ENCODE measurements around the gene NEB.
"Not testable (repeated sequence)": the region's sequence is repeated elsewhere in the genome, so short reads cannot be mapped to it uniquely, and the experiment has no call there.

NEB gene

DNA sequence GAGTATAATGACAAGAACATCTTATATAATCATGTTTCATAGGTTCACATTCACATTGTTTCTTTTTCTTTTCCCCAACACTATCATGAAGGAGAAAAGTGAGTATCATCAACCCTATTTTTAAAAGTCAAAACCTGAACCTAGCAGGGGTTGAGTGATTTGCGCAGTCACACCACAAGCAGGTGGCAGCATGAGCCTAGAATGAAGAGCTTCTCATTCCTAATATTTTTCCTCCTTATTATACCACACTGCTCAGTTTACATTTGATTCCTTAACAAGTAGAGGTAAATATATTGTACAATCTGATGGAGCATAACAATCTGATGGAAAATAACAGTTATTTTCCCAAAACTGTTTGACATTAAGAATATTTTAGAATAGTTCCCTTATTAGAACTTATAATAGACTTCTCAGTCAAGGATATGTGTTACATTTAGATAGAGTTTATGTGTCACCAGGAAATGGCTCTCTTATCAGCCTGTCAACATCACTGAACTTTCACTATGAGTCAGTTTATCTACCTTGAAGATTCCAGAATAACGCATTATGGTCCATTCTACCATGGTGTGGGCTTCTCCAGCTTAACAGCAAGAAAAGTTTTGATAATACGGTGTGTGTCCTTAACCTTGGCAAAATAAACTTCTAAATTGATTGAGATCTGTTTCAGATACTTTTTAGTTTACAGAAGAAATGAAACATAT, 119.5 kb downstream of the NEB start:
- in situ Hi-C loops (cut with HindIII; ENCODE audit: low sequenced_read_pairs): no loop called here

GRCh38 chr2:151614159-151614558, 120.1 kb downstream of the NEB start:
- in situ Hi-C loops (cut with HindIII; ENCODE audit: low sequenced_read_pairs): no loop called here

- in situ Hi-C loops (cut with HindIII; ENCODE audit: low sequenced_read_pairs): no loop called here
Measured at GRCh38 chr2:151611351-151611750, 122.9 kb downstream of the NEB start.

DNA sequence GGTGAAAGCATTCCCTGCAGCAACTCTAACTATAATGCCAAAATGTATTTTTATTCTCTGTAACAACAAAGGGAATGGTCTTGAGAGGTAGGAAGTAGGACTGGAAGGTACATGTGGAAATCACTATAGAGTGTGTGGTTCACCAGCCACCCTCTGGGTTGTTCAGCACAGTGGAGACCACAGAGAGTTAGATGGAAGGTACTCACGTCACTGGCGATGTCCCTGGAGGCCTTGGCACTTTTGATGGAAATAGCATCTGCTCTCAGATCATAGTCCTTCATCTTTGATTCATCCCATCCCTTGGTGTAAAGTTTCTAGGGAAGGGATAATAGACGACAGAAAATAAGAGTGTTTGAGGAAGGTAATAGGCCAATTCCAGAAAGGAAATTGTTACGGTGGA, 124.0 kb downstream of the NEB start:
- in situ Hi-C loops (cut with HindIII; ENCODE audit: low sequenced_read_pairs): no loop called here

DNA sequence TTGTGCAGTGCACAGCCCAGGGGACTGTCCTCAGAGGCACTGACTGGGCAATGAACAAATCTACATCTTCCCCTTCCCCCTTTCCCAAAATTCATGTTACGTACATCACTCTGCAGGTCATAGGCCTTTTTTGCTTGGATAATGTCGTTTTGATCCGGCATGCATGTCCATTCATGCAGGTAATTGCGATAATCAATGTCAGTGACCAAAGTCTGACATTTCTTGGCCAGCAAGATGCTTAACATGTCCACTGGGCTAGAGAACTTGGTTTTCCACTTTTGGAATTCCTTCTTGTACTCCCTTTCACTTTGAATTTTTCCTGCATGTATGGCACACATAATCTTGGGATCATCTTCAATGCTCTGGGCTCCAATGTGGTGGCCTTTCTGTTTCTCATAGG, 124.6 kb downstream of the NEB start:
- in situ Hi-C loops (cut with HindIII; ENCODE audit: low sequenced_read_pairs): no loop called here

DNA sequence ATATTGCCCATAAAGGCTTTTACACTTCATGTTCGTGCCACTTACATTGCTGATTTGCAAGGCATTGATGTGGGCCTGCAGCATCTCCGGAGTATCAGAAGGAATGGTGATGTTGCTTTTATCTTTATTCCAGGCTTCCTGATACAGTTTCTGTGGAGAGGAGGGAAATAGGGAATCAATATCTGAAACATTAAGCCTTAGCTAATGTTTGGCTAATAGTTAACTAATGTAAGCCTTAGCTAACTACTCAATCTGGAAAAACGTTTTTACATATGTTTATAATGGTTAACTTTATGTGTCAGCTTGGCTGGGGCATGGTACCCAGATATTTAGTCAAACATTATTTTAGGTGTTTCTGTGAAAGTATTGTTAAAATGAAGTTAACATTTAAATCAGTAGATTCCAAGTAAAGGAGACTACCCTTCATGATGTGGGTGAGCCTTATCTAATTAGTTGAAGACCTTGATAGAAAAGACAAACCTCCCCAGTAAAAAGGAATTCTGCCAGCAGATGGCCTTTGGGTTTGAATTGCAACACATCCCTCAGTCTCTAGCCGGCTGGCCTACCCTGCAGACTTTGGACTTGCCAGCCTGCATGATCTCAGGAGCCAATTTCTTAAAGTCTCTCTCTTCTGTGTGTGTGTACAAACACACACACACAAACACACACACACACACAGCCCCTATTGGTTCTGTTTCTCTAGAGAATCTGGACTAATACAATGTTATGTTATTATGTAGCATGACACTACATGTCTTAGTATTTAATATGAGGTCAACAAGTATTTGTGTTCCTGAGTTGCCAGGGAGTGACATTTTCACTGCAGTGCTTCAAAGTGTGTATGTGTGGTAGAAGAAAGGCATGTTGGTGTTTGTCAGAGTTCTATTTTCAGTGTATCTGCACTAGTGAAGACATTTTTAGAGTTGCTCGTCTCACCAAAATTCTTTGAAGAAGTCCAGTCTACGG, 126.5 kb downstream of the NEB start:
- in situ Hi-C loops (cut with HindIII; ENCODE audit: low sequenced_read_pairs): not testable (repeated sequence)

- in situ Hi-C loops (cut with HindIII; ENCODE audit: low sequenced_read_pairs): not testable (repeated sequence)
Measured at GRCh38 chr2:151603530-151603929, 130.7 kb downstream of the NEB start.

DNA sequence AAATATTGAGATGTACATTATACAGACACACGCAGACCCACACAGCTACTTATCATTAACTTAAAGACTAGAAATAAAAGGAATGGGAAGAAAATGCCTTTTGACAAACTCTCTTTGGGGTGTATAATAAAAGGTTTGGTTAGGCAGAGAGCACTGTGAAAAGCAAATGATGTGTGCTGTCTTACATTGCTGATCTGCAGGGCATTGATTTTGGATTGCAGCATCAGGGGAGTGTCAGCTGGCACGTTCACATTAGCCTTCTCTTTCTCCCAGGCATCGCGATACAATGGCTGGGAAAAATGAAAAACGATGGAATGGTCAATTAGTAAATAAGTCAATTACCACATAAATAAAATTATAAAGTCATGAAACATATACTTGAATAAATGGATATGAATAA, 131.9 kb downstream of the NEB start:
- in situ Hi-C loops (cut with HindIII; ENCODE audit: low sequenced_read_pairs): not testable (repeated sequence)

DNA sequence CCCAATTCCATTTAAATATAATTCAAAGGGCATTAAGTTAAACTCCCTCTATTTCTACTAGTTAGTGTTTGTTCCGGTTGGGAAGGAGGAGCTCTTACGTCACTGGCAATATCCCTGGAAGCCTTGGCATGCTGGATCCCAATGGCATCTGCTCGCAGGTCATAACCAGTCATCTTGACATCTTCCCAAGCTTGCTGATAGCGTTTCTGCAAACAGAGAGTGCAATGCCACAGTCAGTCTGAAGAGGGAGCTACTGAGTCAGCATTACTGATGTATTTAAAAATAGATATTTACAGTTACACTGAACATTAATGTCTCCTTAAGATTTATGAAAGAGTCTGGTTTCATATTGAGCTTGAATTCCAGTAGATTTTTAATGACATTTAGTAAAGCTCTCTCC, 132.5 kb downstream of the NEB start:
- in situ Hi-C loops (cut with HindIII; ENCODE audit: low sequenced_read_pairs): not testable (repeated sequence)

GRCh38 chr2:151596903-151597608, 137.2 kb downstream of the NEB start:
- in situ Hi-C loops (cut with HindIII; ENCODE audit: low sequenced_read_pairs): not testable (repeated sequence)

- in situ Hi-C loops (cut with HindIII; ENCODE audit: low sequenced_read_pairs): not testable (repeated sequence)
Measured at GRCh38 chr2:151591908-151592255, 142.4 kb downstream of the NEB start.

GRCh38 chr2:151591250-151591907, 142.9 kb downstream of the NEB start:
- in situ Hi-C loops (cut with HindIII; ENCODE audit: low sequenced_read_pairs): not testable (repeated sequence)

DNA sequence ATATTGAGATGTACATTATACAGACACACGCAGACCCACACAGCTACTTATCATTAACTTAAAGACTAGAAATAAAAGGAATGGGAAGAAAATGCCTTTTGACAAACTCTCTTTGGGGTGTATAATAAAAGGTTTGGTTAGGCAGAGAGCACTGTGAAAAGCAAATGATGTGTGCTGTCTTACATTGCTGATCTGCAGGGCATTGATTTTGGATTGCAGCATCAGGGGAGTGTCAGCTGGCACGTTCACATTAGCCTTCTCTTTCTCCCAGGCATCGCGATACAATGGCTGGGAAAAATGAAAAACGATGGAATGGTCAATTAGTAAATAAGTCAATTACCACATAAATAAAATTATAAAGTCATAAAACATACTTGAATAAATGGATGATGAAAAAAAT, 153.0 kb downstream of the NEB start:
- in situ Hi-C loops (cut with HindIII; ENCODE audit: low sequenced_read_pairs): not testable (repeated sequence)

DNA sequence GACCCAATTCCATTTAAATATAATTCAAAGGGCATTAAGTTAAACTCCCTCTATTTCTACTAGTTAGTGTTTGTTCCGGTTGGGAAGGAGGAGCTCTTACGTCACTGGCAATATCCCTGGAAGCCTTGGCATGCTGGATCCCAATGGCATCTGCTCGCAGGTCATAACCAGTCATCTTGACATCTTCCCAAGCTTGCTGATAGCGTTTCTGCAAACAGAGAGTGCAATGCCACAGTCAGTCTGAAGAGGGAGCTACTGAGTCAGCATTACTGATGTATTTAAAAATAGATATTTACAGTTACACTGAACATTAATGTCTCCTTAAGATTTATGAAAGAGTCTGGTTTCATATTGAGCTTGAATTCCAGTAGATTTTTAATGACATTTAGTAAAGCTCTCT, 153.6 kb downstream of the NEB start:
- in situ Hi-C loops (cut with HindIII; ENCODE audit: low sequenced_read_pairs): not testable (repeated sequence)

- in situ Hi-C loops (cut with HindIII; ENCODE audit: low sequenced_read_pairs): no loop called here
Measured at GRCh38 chr2:151577116-151577515, 157.2 kb downstream of the NEB start.

GRCh38 chr2:151576080-151576479, 158.2 kb downstream of the NEB start:
- in situ Hi-C loops (cut with HindIII; ENCODE audit: low sequenced_read_pairs): no loop called here

- in situ Hi-C loops (cut with HindIII; ENCODE audit: low sequenced_read_pairs): no loop called here
Measured at GRCh38 chr2:151575338-151575737, 158.9 kb downstream of the NEB start.

DNA sequence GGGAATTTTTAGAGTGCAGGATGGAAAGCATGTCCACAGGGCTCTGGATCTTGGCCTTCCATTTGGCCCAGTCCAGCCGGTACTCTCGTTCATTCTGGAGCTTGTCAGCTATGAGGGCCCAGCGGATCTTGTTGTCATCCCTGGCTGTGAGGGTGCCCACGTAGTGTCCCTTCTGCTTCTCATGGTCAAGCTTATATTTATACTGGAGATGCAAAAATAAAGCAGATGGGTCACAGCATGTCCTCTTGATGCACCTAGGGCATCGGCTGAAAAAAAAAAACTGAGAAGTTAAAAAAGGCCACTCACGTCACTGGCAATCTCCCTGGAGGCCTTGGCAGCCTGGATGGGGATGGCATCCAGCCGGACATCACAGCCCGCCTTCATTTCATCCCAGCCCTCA, 164.1 kb downstream of the NEB start:
- in situ Hi-C loops (cut with HindIII; ENCODE audit: low sequenced_read_pairs): no loop called here

DNA sequence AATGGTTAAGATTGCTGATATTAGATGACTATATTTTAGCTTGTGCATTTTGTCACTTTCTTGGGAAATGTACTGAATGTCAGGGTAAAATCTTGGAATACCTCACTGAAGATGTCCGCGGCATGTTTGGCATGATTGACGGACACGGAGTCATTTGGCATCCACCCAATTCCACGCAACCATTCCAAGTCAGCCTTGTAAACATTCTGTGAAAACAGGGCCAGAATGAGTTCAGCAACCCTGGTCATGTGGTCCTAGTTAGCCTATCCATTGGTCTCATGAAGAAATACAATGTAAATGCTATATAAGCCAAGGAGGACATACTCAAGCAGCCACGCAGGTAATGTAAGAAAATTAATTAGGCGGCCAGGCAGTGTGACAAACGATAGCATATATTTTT, 165.1 kb downstream of the NEB start:
- in situ Hi-C loops (cut with HindIII; ENCODE audit: low sequenced_read_pairs): no loop called here

DNA sequence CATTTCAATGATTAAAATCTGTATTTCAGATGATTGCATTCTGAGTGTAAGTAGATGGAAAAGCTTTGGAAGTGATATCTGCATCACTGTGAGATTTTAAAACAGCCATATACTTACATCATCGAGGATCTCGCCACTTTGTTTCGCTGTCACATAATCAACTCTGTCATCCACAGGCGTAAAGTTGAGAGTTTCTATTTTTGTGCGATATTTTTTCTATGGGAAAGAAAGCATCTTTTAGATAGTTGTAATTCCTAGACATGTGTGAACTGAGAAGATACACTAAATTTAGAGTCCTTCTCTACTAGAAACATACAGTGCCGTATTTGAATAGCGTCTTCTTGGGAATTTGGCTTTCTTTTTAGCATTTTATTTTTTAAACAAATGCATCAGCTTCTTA, 165.8 kb downstream of the NEB start:
- in situ Hi-C loops (cut with HindIII; ENCODE audit: low sequenced_read_pairs): no loop called here

- in situ Hi-C loops (cut with HindIII; ENCODE audit: low sequenced_read_pairs): no loop called here
Measured at GRCh38 chr2:151567006-151567405, 167.3 kb downstream of the NEB start.

Measured in endothelial cell of hepatic sinusoid (primary cell).